ENCODE data around the gene MYBL2. TPM values are rescaled to one million over a fixed set of nuclear protein-coding genes. Genes with fewer than 3 reads are reported as not detected.

The MYBL2 gene
- total RNA-seq, 4 donors from 2014 or later, result 0.20 TPM; not detected in 3

DNA sequence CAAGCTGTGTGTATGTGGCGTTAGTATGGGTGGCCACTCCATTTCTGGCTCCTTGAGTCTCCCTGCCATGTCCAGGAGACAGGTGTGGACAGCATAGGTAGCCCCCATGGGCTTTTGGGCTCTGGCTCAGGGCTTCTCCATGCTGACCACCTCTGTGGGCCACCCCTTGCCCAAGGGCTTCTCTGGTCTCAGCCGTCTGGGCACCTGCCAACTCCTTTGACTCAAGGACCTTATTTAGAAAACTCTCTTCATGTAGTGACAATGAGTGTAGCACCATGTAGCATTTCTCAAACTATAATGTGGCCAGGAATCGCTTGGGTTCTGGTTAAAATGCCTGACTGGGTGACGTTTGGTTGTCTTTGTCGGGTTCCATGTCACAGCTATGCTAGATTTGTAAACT, 65.0 kb downstream of the MYBL2 start:
- no peak for TF ChIP-seq EP300 (IDR thresholded peaks at IDR 0.05)
- TF ChIP-seq POLR2A (IDR thresholded peaks at IDR 0.05), result no peak
- TF ChIP-seq, protein P1, sequence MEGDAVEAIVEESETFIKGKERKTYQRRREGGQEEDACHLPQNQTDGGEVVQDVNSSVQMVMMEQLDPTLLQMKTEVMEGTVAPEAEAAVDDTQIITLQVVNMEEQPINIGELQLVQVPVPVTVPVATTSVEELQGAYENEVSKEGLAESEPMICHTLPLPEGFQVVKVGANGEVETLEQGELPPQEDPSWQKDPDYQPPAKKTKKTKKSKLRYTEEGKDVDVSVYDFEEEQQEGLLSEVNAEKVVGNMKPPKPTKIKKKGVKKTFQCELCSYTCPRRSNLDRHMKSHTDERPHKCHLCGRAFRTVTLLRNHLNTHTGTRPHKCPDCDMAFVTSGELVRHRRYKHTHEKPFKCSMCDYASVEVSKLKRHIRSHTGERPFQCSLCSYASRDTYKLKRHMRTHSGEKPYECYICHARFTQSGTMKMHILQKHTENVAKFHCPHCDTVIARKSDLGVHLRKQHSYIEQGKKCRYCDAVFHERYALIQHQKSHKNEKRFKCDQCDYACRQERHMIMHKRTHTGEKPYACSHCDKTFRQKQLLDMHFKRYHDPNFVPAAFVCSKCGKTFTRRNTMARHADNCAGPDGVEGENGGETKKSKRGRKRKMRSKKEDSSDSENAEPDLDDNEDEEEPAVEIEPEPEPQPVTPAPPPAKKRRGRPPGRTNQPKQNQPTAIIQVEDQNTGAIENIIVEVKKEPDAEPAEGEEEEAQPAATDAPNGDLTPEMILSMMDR (IDR thresholded peaks at IDR 0.05), result no peak
- TF ChIP-seq POLR2AphosphoS5 (IDR thresholded peaks at IDR 0.05), result no peak
- no peaks in the 10 kb centered on the region for H3K4me1 ChIP-seq
- no peak overlapping the region for H3K27ac ChIP-seq
- peaks cover 24% of the 10 kb centered on the region for H3K27me3 ChIP-seq
- WGBS, 2 donors (ENCODE audit: low coverage in 1 of 2), result 72% methylated on average over 4 of the region's 5 CpGs; no CpG with 5 or more reads in 1 of the 2 donors
- H3K9me3 ChIP-seq, result no peaks in the 10 kb centered on the region
- no peak overlapping the region for H3K4me3 ChIP-seq
- no peaks in the 10 kb centered on the region for H3K36me3 ChIP-seq
- ATAC-seq, result no peak

DNA sequence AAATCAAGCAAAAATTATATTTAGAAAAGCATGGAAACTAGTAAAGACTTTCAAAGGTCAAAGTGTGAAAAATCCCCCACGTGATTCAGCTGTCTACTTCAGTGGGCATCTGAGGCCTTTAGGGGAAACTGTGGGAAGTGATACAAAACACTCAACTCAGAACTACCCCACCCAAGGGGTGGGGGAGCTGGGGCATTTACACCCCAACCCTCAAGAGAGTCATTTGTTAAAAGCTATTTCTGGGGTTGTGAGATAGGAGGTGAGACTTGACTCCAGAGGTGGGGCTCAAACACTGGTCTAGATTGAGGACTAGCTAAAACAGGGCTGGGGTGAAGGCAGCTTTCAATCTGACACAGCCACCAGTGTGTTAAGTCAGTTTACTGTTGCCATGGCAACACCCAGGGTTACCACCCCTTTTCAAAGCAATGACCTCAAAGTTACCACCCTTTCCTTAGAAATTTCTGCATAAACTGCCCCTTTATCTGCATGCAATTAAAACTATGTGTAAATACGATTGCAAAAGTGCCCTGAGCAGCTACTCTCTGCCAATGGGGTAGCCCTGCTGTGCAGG, 69.8 kb downstream of the MYBL2 start:
- Histone ChIP-seq H3K4me1 (no peaks in the 10 kb centered on the region), H3K4me3 (no peak overlapping the region), H3K27ac (no peak overlapping the region), H3K27me3 (peaks cover 17% of the 10 kb centered on the region), H3K36me3 (no peaks in the 10 kb centered on the region), H3K9me3 (no peaks in the 10 kb centered on the region)
- WGBS, 2 donors (ENCODE audit: low coverage in 1 of 2), result 35 to 60% methylated on average over 2 of the region's 2 CpGs
- ATAC-seq, result no peak
- TF ChIP-seq POLR2AphosphoS5 (IDR thresholded peaks at IDR 0.05) (no peak), EP300 (IDR thresholded peaks at IDR 0.05) (no peak), POLR2A (IDR thresholded peaks at IDR 0.05) (no peak)
- TF ChIP-seq, protein P1 (IDR thresholded peaks at IDR 0.05), result no peak

DNA sequence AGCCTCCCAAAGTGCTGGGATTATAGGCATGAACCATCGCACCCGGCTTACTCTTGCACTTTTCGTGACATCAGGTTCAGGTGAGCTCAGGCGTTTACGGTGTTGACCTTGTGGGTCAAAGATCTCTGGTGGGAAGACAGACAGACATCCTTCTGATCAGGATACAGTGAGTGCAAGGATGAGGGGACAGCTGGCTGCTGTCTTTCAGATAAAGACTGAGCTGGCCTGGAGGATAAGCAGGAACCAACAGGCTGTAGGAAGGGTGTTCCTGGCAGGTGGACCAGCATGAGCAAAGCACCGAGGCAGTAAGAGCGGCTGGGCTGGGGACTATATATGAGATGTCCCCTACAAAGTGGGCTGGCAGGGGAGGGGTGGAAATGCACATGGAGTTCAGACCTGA, 71.0 kb downstream of the MYBL2 start:
- no peak for ATAC-seq
- WGBS, 2 donors (ENCODE audit: low coverage in 1 of 2), result 88% methylated on average over 7 of the region's 7 CpGs; no CpG with 5 or more reads in 1 of the 2 donors
- Histone ChIP-seq H3K4me3 (no peak overlapping the region), H3K36me3 (no peaks in the 10 kb centered on the region), H3K27ac (no peak overlapping the region), H3K9me3 (no peaks in the 10 kb centered on the region), H3K27me3 (peaks cover 17% of the 10 kb centered on the region), H3K4me1 (no peaks in the 10 kb centered on the region)
- TF ChIP-seq, protein P1 (IDR thresholded peaks at IDR 0.05), result no peak
- TF ChIP-seq POLR2A (IDR thresholded peaks at IDR 0.05), result no peak
- TF ChIP-seq POLR2AphosphoS5 (IDR thresholded peaks at IDR 0.05), result no peak
- no peak for TF ChIP-seq EP300 (IDR thresholded peaks at IDR 0.05)

DNA sequence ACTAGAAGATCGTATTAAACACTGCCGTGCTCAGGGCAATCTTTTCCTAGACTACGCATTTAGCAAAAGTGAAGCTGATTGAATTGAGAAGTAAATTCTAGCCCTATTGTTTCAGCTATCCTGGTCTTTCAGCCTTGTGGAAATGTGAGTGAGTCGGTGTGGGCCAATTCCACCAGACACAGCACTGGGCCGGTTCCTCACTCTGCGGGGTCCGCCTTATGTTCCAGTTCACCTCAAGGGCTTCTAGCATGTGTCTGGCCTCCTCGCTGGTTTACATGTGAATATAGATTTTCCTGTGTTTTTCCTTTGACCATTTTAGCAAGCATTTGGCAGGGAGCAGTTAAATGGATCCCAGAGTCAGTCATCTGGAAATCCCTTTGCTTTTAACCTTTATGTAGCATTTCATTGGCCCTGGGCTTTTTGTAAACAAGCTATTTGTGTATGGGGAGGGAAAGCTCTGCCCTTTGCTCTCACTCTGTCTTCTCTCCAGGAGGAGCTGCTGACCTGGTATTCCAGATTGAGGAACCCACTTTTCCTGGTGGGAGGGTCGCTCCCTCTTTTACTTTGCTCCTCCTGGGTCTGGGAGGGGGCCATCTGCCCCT, 72.3 kb downstream of the MYBL2 start:
- 76 to 83% methylated on average over 7 to 8 of the region's 9 CpGs for WGBS, 2 donors (ENCODE audit: low coverage in 1 of 2)
- H3K4me3 ChIP-seq, result no peak overlapping the region
- no peak for ATAC-seq
- no peaks in the 10 kb centered on the region for H3K9me3 ChIP-seq
- TF ChIP-seq, protein P1 (IDR thresholded peaks at IDR 0.05), result no peak
- TF ChIP-seq EP300 (IDR thresholded peaks at IDR 0.05), result no peak
- no peak for TF ChIP-seq POLR2A (IDR thresholded peaks at IDR 0.05)
- no peak for TF ChIP-seq POLR2AphosphoS5 (IDR thresholded peaks at IDR 0.05)
- peaks cover 23% of the 10 kb centered on the region for H3K27me3 ChIP-seq
- H3K4me1 ChIP-seq, result no peaks in the 10 kb centered on the region
- no peak overlapping the region for H3K27ac ChIP-seq
- H3K36me3 ChIP-seq, result no peaks in the 10 kb centered on the region

DNA sequence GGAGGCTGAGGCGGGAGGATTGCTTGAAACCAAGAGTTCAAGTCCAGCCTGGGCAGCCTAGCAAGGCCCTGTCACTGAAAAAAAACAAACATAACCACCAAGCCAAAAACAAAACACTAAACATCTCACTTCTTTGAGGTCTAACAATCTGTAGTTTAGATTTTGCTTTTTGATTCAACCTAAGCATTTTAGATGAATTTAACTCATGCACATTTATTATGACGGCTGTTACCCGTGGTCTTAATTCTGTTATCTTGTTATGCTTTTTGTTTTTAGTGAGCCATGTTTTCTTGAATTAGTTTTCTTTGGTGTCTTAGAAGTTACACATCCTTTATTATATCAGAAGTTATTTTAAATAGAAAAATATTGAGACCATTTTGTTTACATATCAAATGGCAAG, 73.7 kb downstream of the MYBL2 start:
- H3K4me3 ChIP-seq, result no peak overlapping the region
- H3K4me1 ChIP-seq, result no peaks in the 10 kb centered on the region
- 83 to 89% methylated on average over 2 to 3 of the region's 3 CpGs for WGBS, 2 donors (ENCODE audit: low coverage in 1 of 2)
- H3K36me3 ChIP-seq, result no peaks in the 10 kb centered on the region
- TF ChIP-seq EP300 (IDR thresholded peaks at IDR 0.05), result no peak
- TF ChIP-seq, protein P1 (IDR thresholded peaks at IDR 0.05), result no peak
- TF ChIP-seq POLR2AphosphoS5 (IDR thresholded peaks at IDR 0.05), result no peak
- no peak for TF ChIP-seq POLR2A (IDR thresholded peaks at IDR 0.05)
- H3K27ac ChIP-seq, result no peak overlapping the region
- no peak for ATAC-seq
- H3K9me3 ChIP-seq, result no peaks in the 10 kb centered on the region
- peaks cover 23% of the 10 kb centered on the region for H3K27me3 ChIP-seq

Measured in gastroesophageal sphincter (tissue), 4 donors.